Hematopoietic multipotent progenitor cell (in vitro differentiated cells): ENCODE results near the gene SHANK3. TPM values are rescaled to one million over a fixed set of nuclear protein-coding genes. Genes with fewer than 3 reads are reported as not detected.

Source experiments
- DNase-seq, 3 donors: peaks; one replicate each; pipeline ENCODE4 v3.0.0-alpha.2; 2011 to 2015; ENCODE audit warnings: low read depth in 2 of 3, low spot score in 2 of 3
- total RNA-seq: library from RNA; depleted of rRNA; stranded (reverse); fragments of >200 nt; gene quantifications from one replicate; pipeline ENCODE4 v1.2.3, GENCODE V29; 2012

SHANK3 gene
- total RNA-seq, 1 donor: 24.8 TPM

- no peak for DNase-seq
Measured at GRCh38 chr22:50708996-50709395, 36.4 kb downstream of the SHANK3 start.

- no peak for DNase-seq
Measured at GRCh38 chr22:50710221-50710620, 37.6 kb downstream of the SHANK3 start.

- no peak for DNase-seq
Measured at GRCh38 chr22:50710886-50711285, 38.3 kb downstream of the SHANK3 start.

DNA sequence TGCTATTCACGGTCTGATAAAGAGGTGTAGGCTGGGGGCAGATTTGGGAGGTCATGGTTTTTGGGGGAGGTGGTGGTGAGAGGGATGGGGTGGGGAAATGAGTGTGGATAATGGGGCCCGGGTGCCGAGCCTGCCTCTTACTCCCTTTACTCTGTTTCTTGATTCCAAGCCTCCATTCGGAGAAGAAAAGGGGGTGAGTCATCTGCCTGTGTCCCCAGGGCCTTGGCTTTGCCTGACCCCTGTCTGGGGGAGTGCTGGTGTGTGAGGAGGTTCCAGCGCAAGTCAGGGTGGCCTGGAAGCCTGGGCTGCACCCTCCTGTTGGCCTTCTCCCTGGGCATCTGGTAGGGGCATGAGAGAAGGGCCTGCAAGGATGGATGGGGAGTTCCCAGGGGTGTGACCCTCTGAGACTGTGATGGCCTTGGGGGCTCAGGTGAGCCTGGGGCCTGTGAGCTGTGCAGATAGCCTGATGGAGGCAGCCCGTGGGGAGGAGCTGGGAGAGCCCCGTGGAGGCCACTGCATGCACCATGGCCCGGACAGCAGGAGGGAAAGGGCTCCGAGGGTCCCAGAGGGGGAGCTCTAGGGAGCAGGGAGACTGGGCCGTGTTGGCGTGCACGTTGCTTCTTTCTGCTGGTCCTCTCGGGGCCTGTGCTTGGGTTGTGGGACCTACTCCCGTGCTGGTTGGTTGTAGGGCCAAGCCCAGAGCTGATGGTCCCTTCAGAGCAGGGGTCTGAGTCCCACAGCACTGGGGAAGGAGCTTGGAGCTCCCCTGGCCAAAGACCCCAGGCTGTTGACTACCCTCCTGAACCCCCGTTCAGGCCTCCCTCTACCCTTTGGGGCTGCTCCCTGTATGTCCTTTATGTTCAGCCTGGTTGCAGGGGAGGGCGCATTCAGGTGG is 39.1 kb downstream of the SHANK3 start:
- DNase-seq: no peak

GRCh38 chr22:50712341-50713007 is 39.9 kb downstream of the SHANK3 start:
- no peak for DNase-seq

GRCh38 chr22:50713008-50713385 is 40.4 kb downstream of the SHANK3 start:
- DNase-seq: no peak

GRCh38 chr22:50713571-50714056 is 41.0 kb downstream of the SHANK3 start:
- no peak for DNase-seq

- DNase-seq: no peak
Measured at GRCh38 chr22:50714150-50714549, 41.5 kb downstream of the SHANK3 start.

DNA sequence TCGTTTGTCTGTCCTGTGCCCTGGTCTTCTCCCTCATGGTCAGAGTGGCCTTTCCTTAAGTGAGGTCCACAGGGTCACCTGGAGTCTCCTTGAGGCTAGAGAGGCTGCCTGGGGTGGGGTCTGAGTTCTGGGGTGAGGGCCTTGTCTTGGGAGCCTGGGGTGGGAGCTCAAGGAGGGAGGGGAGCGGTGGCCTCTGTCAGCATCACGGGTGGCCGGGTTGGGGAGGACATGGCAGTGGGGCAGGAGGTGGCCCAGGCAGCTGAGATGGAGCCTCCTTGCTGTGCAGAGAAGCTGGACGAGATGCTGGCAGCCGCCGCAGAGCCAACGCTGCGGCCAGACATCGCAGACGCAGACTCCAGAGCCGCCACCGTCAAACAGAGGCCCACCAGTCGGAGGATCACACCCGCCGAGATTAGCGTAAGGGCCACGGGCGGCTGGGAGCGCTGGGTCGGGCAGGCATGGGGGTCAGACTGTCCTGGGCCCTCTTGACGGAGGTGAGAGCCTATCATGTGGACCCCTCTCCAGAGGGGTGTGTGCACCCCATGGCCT is 42.1 kb downstream of the SHANK3 start:
- no peak for DNase-seq

DNA sequence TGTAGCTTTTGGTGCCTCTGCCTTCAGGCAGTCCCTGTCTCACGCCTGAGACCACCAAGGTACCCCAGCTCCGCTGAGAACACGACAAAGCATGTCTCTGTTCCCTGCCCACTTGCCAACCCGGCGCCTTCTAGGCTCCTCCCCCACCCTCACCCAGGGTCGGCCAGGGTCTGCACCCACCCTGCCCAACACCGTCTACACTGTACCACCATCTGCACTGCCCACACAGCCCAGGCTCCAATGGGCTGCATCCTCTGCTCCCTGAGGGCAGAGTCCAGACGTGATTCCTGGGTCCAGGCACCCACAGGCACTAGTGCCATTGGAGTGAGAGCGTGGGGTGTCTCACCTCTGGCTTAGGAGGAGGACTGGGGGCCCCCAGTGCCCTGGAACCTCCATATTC is 42.6 kb downstream of the SHANK3 start:
- DNase-seq: no peak

- no peak for DNase-seq
Measured at GRCh38 chr22:50715776-50716175, 43.2 kb downstream of the SHANK3 start.

- no peak for DNase-seq
Measured at GRCh38 chr22:50716290-50717024, 43.8 kb downstream of the SHANK3 start.

DNA sequence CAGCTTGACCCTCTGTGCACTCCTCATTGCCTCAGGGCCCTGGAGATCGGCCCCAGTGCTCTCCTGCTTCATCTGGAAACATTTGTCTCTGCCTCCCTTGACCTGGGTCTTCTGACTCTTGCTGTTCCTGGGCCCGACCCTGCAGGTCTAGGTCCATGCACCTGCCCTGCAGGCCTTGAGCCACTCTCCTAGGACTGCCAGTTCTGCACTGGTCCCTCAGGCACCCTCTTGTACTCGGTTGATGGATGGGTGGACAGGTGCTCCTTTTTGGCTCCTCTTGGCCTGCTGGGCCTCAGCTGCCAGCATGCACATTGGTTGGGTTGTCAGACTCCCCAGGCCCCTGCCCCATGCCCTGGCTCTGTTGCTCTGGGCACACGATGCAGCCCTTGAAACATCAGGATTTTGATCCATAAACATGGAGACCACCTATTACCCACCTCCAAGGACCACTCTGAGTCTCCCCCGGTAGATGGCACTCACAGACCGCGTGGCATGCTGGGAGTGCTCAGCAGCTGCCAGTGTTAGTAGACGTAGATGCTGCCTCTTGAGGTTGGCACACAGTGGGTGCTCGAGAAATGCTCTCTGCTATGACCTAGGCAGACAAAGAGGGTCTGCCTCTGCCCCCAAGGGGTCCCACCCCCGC is 45.2 kb downstream of the SHANK3 start:
- DNase-seq: no peak

- no peak for DNase-seq
Measured at GRCh38 chr22:50718352-50718709, 45.7 kb downstream of the SHANK3 start.

GRCh38 chr22:50719814-50720300 is 47.2 kb downstream of the SHANK3 start:
- DNase-seq: no peak

- DNase-seq: no peak
Measured at GRCh38 chr22:50720301-50721256, 48.0 kb downstream of the SHANK3 start.

GRCh38 chr22:50721257-50721844 is 48.7 kb downstream of the SHANK3 start:
- DNase-seq: no peak

GRCh38 chr22:50722048-50722701 is 49.6 kb downstream of the SHANK3 start:
- DNase-seq: no peak
